Measurements from ENCODE around the gene TARBP1.

DNA sequence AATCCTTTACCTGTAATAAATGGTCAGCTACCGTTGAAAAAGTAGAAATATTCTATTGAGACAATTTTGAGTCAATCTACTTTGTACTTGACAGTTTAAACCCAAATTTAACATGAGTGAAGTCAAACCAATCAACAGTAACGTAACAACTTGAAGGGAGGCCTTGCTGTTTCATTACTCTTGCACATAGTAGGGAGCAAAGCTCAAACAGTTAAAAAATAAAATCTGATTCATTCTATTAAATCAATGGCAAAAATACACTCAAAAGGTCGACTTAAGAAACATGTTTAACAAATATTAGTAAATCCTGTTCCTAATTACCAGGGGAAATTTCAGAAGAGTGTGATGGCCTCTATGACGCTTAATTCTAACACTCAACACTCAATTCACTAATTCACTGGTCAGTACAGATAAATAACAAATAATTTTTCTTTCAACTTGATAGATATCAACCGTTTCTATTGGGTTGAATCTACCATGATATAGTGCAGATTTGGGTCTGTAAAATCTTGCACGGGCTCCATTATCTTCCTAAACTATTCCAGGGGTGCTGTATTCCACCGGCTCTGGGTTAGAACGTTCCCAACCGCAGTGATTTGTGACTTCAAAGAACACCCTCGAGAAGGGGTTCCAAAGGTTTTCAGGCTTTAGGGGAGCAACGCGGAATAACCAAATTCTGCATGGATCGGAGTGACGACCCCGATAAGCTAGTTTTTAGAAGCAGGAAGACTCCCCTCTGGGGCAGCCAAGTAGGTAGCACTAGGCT is 1.4 kb downstream of the TARBP1 start:
- TF ChIP-seq, protein P1, sequence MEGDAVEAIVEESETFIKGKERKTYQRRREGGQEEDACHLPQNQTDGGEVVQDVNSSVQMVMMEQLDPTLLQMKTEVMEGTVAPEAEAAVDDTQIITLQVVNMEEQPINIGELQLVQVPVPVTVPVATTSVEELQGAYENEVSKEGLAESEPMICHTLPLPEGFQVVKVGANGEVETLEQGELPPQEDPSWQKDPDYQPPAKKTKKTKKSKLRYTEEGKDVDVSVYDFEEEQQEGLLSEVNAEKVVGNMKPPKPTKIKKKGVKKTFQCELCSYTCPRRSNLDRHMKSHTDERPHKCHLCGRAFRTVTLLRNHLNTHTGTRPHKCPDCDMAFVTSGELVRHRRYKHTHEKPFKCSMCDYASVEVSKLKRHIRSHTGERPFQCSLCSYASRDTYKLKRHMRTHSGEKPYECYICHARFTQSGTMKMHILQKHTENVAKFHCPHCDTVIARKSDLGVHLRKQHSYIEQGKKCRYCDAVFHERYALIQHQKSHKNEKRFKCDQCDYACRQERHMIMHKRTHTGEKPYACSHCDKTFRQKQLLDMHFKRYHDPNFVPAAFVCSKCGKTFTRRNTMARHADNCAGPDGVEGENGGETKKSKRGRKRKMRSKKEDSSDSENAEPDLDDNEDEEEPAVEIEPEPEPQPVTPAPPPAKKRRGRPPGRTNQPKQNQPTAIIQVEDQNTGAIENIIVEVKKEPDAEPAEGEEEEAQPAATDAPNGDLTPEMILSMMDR (IDR thresholded peaks at IDR 0.05), result no peak
- TF ChIP-seq POLR2AphosphoS5 (IDR thresholded peaks at IDR 0.05) (no peak), EP300 (IDR thresholded peaks at IDR 0.05) (no peak)
